NCI-H1436 treated with DMSO at 0.1 percent for 48 hours (cell line): Measurements from ENCODE around the gene MYO5C.

Experiments used
- DNase-seq: peaks from one replicate; lab custom pipeline; 2025; lab: John Stamatoyannopoulos, UW

The MYO5C gene

DNA sequence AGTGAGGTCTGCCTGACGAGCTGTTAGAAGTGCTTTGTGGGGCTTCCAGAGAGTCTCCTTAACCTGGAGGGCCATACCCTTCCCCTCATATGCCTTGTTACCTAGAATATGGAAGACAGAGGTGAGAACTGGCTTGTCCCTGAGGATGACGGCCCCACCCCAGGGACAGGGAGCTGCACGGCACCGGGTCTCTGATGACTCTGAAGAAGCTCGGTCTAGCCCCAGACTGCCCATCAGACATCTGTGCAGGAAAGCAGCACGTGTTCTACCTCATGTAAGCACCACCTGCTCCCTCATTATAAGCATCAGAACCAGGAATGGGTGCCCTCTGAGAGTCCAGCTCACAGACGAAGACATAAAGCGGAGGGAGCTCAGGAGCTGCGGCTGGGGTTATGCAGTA, 18.0 kb downstream of the MYO5C start:
- no peak for DNase-seq

DNA sequence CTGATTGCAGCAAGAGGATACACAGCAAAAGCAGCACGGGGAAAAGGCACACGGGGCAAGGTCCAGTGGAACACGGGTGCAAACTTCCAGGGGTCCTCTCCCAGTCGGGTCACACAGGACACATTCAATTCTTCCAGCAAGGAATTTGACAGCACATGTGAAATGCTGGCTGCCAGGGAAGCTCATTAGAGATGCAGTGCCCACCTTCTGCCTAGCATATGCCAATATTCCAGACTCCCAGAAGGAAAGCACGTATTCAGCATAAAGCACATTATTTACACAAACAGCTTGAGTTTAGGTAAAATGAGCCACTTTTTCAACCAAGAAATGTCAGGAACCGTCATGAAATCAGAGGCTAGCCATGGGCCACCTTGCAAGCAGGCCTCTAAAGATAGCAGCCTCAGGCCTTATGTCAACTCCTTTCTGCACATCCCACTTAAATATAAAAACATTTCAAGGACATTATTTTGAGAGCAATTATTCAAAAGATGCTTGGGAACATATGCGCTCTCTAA, 19.3 kb downstream of the MYO5C start:
- no peak for DNase-seq

- no peak for DNase-seq
Observed at GRCh38 chr15:52263563-52264282, 31.9 kb downstream of the MYO5C start.

GRCh38 chr15:52262364-52262763, 33.2 kb downstream of the MYO5C start:
- DNase-seq: no peak

DNA sequence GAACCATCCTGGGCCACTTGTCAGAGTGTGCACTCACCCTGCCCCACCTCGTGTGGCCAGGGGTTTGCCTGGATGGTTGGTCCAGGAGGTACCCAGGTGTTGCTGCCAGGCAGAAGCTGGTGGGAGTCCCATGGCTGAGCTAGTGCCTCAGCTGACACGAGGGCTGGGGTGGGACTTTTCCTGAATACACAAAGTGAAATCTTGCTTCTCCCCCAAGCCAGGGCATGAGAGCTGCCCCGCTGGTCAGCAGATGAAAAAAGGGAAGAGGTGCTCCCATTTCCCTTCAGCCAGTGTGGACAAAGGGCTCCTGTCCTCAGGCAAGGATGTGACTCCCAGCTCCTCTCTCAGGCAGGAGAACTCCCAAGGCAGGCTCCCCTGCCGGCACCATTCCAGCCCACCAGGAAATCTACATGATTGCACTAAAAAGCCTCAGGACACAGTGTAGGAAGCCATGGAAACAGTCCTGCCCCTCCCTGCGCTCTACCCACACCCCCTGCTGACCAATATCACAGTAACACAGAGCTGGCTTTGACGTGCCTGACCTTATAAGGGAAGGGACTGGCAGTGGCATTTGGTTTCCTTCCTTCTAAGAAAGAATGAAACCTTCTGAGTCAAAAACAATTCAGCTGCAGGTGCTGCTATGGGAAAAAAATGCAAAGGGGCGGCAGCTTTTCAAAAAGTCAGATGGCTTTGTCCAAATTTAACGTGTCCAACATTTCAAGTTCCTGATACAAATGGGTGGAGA, 33.9 kb downstream of the MYO5C start:
- no peak for DNase-seq

GRCh38 chr15:52261026-52261425, 34.6 kb downstream of the MYO5C start:
- DNase-seq: no peak

GRCh38 chr15:52259503-52259902, 36.1 kb downstream of the MYO5C start:
- DNase-seq: no peak

DNA sequence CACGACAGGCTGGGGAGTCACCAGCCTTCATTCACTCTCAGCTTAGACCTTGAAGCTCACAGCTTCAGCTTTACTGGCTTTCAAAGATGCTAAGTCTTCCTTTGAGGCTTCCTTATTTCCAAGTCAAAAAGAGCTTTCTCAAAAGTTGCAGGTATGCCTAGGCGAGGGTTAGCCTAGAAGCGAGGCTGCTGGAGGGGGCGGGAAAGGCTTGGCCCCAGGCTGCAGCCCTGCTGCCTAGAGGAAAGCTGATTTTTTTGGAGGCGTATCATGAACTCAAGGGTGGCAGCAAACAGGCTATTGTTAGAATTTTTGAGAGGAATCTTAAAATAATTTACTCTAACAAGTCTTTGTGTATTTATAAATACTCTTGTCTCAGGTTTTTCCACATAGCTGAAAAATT, 37.1 kb downstream of the MYO5C start:
- DNase-seq: no peak

DNA sequence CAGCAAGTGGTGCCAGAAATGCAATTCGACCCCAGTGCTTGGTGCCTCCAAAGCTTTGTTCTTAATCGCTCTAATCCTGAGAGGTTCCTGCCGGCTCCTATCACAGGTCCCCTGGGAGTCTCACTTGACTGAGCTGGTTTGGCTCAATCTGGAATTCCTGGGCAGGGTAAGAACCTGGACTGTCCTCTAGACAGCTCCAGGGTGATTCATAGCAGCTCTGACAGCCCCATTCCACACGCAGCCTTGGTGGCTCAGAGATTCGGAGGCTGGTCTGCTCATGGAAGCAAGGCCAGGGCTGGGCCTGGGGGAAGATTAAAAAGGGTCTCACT, 37.9 kb downstream of the MYO5C start:
- DNase-seq: no peak

DNA sequence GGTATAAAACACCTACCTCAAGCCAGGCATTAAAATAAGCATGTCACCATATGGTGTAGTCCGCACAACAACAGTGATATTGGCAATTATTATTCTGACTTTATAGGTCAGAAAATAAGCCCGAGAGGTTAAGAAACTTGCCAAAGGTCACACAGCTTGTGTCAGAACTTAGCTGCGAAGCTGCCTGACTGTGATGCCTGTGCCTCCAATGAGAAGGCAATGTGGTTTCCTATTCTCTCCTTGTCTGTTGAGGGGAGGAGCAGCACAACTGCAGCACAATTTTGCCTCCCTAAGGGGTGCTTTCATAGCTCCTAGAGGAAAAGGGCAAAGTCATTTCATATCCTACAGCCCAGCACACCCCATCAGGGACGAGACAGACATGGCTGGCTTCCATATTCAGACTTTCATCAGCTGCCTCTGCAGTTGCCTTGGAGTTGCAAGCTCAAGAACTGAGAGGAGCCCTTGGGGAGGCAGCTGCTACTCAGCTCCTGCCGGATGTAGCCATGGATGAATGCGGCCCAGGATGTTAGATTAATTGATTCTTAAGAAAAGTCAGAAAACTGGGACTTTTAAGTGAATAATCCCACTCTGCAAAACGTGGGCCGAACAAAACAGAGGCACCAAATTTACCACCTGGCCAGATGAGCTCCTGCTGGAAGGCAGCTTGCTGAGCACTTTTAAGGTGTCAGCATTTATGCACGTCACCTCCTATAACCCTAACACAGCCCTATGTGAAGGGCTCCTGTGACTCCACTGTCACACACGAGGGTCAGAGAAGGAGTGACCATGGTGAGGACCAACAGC, 38.5 kb downstream of the MYO5C start:
- no peak for DNase-seq

GRCh38 chr15:52256366-52256765, 39.2 kb downstream of the MYO5C start:
- DNase-seq: no peak

GRCh38 chr15:52255935-52256334, 39.7 kb downstream of the MYO5C start:
- DNase-seq: no peak

DNA sequence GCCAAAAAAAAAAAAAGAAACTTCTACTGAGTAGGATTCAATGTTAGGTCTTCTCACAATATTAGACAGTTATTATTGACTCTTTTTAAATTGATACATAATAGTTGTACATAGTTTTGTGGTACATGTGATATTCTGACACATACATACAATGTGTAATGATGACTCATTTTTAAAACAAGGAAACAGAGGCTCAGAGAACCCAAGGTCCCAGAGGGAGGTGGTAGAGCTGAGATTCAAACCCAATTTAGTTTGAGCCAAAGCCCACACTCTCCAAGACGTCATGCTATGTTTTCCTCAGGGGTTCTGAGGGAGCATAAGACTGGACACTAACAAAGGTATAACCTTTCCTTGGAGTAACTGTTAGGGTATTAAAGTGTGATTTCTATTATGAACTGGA, 40.6 kb downstream of the MYO5C start:
- no peak for DNase-seq

GRCh38 chr15:52254391-52254790, 41.2 kb downstream of the MYO5C start:
- DNase-seq: no peak

GRCh38 chr15:52252781-52253180, 42.8 kb downstream of the MYO5C start:
- no peak for DNase-seq

- DNase-seq: no peak
Observed at GRCh38 chr15:52251144-52251860, 44.3 kb downstream of the MYO5C start.

DNA sequence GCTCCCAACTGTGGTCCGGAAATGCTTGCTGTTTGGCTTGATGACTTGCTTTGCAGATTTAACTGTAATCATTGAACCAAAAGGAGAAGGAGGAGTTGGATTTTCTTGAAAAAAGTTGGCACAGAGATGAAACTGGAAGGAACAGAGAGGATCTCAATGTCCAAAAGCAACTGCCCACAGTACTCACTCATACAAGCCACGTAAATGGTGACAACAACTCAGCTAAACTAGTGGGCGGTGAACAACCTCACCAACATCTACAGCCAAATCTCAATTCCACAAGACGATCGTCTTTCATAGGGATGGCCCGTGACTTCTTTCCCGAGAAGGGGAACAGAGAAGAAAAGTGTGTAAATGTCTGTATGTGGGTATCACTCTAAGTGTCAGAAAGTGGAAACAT, 48.1 kb downstream of the MYO5C start:
- DNase-seq: no peak

DNA sequence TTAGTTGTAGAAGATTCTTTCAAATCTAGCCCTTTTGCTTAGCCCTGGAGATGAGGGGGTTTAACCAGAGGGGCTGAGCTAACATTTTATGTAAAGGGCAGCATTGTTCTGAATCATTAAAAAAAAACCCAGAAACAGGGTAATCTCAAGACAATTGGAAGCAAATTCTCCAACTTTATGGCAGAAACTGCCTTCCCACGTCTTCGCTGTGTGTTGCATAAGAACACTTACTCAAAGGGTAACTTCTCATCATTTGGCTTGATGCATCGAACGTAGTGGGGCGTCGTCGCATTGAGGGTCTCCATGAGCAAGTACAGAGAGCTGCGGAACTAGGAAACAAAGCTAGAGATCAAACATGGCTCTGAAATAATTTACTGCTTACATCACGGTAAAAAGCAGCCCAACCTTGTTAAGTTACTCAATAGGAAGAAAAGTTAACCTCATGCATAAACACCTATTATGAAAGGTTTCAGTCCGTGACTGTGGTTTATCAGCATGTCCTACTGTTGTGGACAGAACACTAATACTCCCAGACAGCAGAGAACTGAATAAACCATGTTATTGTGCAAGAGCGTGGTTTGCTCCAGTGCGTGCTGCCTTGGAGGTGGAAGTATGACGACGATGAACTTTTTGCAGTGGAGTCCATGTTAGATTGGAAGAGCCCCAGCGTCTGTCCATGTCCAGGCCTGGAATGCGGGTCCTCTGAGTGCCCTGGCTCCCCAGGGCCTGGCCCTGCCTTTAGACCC, 48.7 kb downstream of the MYO5C start:
- DNase-seq: no peak

- no peak for DNase-seq
Observed at GRCh38 chr15:52243697-52244555, 51.7 kb downstream of the MYO5C start.

GRCh38 chr15:52243286-52243685, 52.3 kb downstream of the MYO5C start:
- DNase-seq: no peak
